Activated CD4-positive, alpha-beta T cell treated with anti-CD3 and anti-CD28 coated beads, Interleukin-2, amount 10 ng/mL, durations not matched to agents 24 days and 14 days (primary cell): ENCODE results near the gene STK40. TPM values are rescaled to one million over a fixed set of nuclear protein-coding genes. Genes with fewer than 3 reads are reported as not detected.

Source experiments
- DNase-seq: peaks from one replicate; pipeline ENCODE4 v3.0.0; 2022
- H3K27ac Mint-ChIP-seq: one replicate; pipeline ENCODE4 v1.8.0; 2022; ENCODE audit warnings: mild to moderate bottlenecking, mixed read lengths
- H3K27me3 Mint-ChIP-seq: one replicate; pipeline ENCODE4 v1.8.0; 2022; ENCODE audit warnings: mixed read lengths
- H3K36me3 Mint-ChIP-seq: one replicate; pipeline ENCODE4 v1.8.0; 2022; ENCODE audit warnings: low read depth, mild to moderate bottlenecking, mixed read lengths
- H3K4me1 Mint-ChIP-seq: one replicate; pipeline ENCODE4 v1.8.0; 2021; ENCODE audit warnings: mixed read lengths
- H3K4me3 Mint-ChIP-seq: one replicate; pipeline ENCODE4 v1.8.0; 2022; ENCODE audit warnings: mild to moderate bottlenecking, moderate library complexity, mixed read lengths
- H3K9me3 Mint-ChIP-seq: one replicate; pipeline ENCODE4 v1.8.0; 2021; ENCODE audit warnings: mixed read lengths
- intact Hi-C: fragments of 100-400 bp; cut with micrococcal nuclease; formaldehyde crosslinking; loops from one replicate; pipeline ENCODE4 v1.15.1; 2023
- total RNA-seq: library from RNA; stranded (reverse); gene quantifications from 2 replicates; pipeline ENCODE4 v1.2.3, GENCODE V29; 2022

STK40 gene
- total RNA-seq, 1 donor from 2014 or later = 40.6 TPM

DNA sequence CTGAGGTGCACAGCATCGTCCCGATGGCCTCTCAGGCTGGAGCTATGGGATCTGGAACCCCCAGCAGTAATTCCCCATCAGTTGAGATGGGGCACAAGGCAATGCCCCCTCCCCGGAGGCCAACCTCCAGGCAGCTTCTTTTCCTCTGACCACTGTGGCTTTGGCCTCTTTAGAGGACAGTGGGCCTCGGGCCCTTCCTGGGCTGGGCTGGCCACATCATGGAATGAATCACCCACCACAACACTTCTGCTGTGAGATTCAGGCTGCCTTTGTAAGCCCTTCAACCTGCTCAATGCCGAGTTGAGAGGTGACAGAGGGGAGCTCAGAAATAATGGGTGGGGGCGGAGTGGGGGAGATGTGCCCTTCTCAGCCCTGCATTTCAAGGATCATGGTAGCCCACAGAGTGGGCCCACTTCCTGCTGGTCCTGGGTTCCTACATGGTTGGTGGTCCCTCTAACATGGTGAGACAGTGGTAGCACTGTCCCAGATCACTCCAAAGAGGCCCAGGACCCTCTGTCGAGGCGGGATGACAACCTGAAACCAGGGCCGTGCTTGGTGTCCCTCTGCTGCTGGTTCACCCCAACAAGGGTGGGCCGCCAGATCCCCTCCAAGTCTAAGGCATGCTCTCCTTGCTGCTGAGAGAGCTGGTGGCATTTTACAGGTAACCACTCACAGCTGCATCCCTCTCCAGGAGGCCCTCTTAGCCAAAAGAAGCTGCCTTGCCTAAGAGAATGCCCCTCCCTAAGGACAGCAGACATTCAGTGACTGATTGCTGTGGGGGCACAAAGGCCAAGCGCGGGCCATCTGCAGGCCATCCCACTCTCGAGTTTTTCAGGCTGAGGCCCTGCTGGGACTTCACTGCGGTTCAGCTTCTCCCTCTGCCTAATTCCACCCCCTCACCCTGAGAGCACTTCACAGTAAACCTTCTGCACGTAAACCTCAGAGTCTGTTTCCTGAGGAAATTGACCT, 32.5 kb downstream of the STK40 start:
- no peak for DNase-seq
- Mint-ChIP-seq H3K27me3 (no peaks in the 10 kb centered on the region), H3K4me1 (peaks cover 23% of the 10 kb centered on the region), H3K4me3 (no peak overlapping the region), H3K9me3 (no peaks in the 10 kb centered on the region), H3K36me3 (peaks cover 41% of the 10 kb centered on the region), H3K27ac (no peak overlapping the region)
- intact Hi-C loops = no loop called here

GRCh38 chr1:36352125-36352909, 33.4 kb downstream of the STK40 start:
- no peak overlapping the region for H3K4me3 Mint-ChIP-seq
- intact Hi-C loops = no loop called here
- no peak for DNase-seq
- H3K4me1 Mint-ChIP-seq = peaks cover 23% of the 10 kb centered on the region
- peaks cover 41% of the 10 kb centered on the region for H3K36me3 Mint-ChIP-seq
- no peaks in the 10 kb centered on the region for H3K27me3 Mint-ChIP-seq
- no peaks in the 10 kb centered on the region for H3K9me3 Mint-ChIP-seq
- peak overlapping the region; percentile 59 for H3K27ac Mint-ChIP-seq

- intact Hi-C loops = no loop called here
- H3K4me1 Mint-ChIP-seq = peaks cover 23% of the 10 kb centered on the region
- H3K9me3 Mint-ChIP-seq = no peaks in the 10 kb centered on the region
- H3K36me3 Mint-ChIP-seq = peaks cover 43% of the 10 kb centered on the region
- H3K4me3 Mint-ChIP-seq = no peak overlapping the region
- DNase-seq = no peak
- peak overlapping the region; percentile 29 for H3K27ac Mint-ChIP-seq
- H3K27me3 Mint-ChIP-seq = no peaks in the 10 kb centered on the region
Observed at GRCh38 chr1:36351227-36351977, 34.3 kb downstream of the STK40 start.

GRCh38 chr1:36350659-36351226, 35.0 kb downstream of the STK40 start:
- Mint-ChIP-seq H3K4me3 (peak overlapping the region; percentile 22), H3K4me1 (peaks cover 23% of the 10 kb centered on the region), H3K27ac (peak overlapping the region; percentile 62), H3K27me3 (no peaks in the 10 kb centered on the region), H3K9me3 (no peaks in the 10 kb centered on the region), H3K36me3 (peaks cover 41% of the 10 kb centered on the region)
- peak; percentile 78 for DNase-seq
- intact Hi-C loops = no loop called here

DNA sequence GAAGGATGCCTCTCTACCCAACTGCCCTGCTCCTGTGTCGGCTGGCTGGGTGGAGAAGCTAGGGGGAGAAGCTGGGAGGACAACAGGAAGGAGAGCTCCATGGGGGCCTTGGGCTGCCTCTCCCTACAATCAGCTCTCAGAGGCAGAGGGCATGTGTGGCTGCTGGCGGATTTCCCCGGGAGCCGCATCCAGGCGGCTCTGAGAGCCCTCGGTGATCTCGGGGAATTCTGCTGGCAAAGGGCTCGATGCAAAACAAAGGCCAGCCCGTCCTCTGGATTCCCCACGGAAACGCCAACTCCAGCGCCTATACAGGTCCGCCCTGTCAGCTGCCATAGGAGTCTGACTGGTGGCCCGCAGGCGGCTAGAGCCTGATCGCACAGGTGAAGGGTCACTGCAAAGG, 35.9 kb downstream of the STK40 start:
- H3K4me3 Mint-ChIP-seq = no peak overlapping the region
- intact Hi-C loops = no loop called here
- H3K4me1 Mint-ChIP-seq = peaks cover 21% of the 10 kb centered on the region
- no peak for DNase-seq
- no peak overlapping the region for H3K27ac Mint-ChIP-seq
- no peaks in the 10 kb centered on the region for H3K27me3 Mint-ChIP-seq
- peaks cover 45% of the 10 kb centered on the region for H3K36me3 Mint-ChIP-seq
- no peaks in the 10 kb centered on the region for H3K9me3 Mint-ChIP-seq

- H3K4me1 Mint-ChIP-seq = peaks cover 21% of the 10 kb centered on the region
- H3K9me3 Mint-ChIP-seq = no peaks in the 10 kb centered on the region
- peaks cover 45% of the 10 kb centered on the region for H3K36me3 Mint-ChIP-seq
- no peak for DNase-seq
- no peak overlapping the region for H3K27ac Mint-ChIP-seq
- H3K4me3 Mint-ChIP-seq = no peak overlapping the region
- intact Hi-C loops = no loop called here
- no peaks in the 10 kb centered on the region for H3K27me3 Mint-ChIP-seq
Observed at GRCh38 chr1:36349241-36349671, 36.5 kb downstream of the STK40 start.

GRCh38 chr1:36346741-36347370, 38.9 kb downstream of the STK40 start:
- DNase-seq = no peak
- H3K27ac Mint-ChIP-seq = no peak overlapping the region
- intact Hi-C loops = no loop called here
- no peaks in the 10 kb centered on the region for H3K27me3 Mint-ChIP-seq
- H3K4me3 Mint-ChIP-seq = no peak overlapping the region
- H3K36me3 Mint-ChIP-seq = peaks cover 34% of the 10 kb centered on the region
- peaks cover 16% of the 10 kb centered on the region for H3K4me1 Mint-ChIP-seq
- H3K9me3 Mint-ChIP-seq = no peaks in the 10 kb centered on the region

GRCh38 chr1:36345353-36345752, 40.4 kb downstream of the STK40 start:
- peaks cover 34% of the 10 kb centered on the region for H3K36me3 Mint-ChIP-seq

GRCh38 chr1:36344395-36344680, 41.4 kb downstream of the STK40 start:
- H3K27me3 Mint-ChIP-seq = no peaks in the 10 kb centered on the region
- H3K4me1 Mint-ChIP-seq = peaks cover 2% of the 10 kb centered on the region
- no peaks in the 10 kb centered on the region for H3K9me3 Mint-ChIP-seq
- H3K4me3 Mint-ChIP-seq = no peak overlapping the region
- H3K27ac Mint-ChIP-seq = no peak overlapping the region
- intact Hi-C loops = no loop called here
- DNase-seq = no peak
- peaks cover 35% of the 10 kb centered on the region for H3K36me3 Mint-ChIP-seq

More at GRCh38 chr1:36345353-36345752, 40.4 kb downstream of the STK40 start:
- DNase-seq = no peak
- Mint-ChIP-seq H3K4me1 (peaks cover 4% of the 10 kb centered on the region), H3K4me3 (no peak overlapping the region), H3K9me3 (no peaks in the 10 kb centered on the region), H3K27me3 (no peaks in the 10 kb centered on the region), H3K27ac (no peak overlapping the region)
- intact Hi-C loops = no loop called here

DNA sequence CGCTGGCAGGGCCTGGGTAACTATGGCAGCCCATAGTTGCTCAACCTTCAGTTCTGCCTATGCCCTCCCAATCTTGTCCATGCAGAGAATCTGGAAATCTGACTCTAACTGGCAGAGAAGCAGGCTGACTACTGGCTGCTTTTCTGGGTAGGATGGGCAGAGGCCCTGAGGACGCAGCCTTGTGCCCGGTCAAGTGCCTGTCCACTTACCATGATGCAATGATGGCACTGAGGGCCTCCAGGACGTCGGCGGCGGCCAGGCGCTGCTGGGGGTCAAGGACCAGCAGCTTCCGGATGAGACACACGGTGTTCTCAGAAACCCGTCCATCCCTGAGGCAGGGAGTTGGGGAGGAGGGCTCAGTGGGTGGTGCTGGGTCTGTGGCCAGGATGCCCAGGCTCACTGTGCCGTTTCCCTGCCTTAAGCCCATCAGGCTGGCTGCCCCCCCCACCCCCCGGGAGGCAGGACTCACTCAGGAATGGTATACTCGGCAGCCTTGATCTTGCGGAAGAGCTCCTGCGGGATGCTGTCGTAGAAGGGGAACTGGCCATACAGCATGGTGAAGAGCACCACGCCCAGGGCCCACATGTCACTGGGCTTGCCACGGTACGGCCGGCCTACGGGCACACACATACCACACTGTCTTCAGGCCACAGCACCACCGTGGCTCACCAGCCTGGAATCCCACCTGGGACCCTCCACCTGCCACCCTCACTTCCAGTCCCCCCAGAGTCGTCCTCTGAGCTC, 41.9 kb downstream of the STK40 start:
- Mint-ChIP-seq H3K4me3 (no peak overlapping the region), H3K4me1 (peaks cover 7% of the 10 kb centered on the region), H3K36me3 (peaks cover 39% of the 10 kb centered on the region), H3K9me3 (no peaks in the 10 kb centered on the region), H3K27me3 (no peaks in the 10 kb centered on the region), H3K27ac (no peak overlapping the region)
- no peak for DNase-seq
- intact Hi-C loops = loop anchor here (2.0 kb wide), 1 partner anchor 25 kb away; no protein-coding TSS in a partner anchor

DNA sequence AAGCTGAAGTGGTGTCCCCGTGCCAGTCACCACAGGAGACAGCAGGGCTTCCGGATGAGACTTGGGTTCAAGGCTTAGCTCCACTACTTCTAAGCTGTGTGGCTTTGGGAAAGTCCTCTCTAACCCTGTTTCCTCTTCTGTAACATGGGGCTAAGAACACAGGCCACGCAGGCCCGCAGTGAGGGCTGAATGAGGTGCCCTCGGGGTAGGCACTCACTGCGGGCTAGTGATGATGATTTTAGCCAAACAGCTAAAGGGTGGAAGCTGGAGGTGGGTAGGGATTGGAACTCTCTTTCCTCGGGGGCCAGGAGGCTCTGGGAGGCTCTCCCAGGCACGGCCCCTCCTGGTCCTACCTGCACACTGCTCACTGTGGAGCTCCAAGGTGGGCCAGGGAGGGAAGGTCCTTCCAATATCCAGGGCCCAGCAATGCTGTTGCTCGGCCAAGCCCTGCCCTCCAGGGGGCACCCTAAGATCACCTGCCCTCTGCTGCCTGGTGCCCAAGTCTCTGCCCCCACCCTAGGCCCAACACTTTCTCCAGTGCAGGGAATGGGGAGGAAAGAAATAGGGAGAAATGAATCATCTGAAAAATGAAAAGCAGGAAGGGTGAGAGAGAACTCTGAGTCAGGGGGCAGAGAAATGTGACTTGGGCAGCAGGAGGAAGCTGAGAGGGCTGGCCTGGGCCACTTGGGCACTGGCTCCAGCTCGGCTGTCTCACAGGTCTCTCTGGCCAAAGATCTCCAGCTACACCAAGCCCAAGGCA, 43.1 kb downstream of the STK40 start:
- Mint-ChIP-seq H3K27me3 (no peaks in the 10 kb centered on the region), H3K9me3 (no peaks in the 10 kb centered on the region), H3K4me1 (peaks cover 12% of the 10 kb centered on the region), H3K36me3 (peaks cover 32% of the 10 kb centered on the region), H3K27ac (peak overlapping the region; percentile 74), H3K4me3 (no peak overlapping the region)
- peak; percentile 88 for DNase-seq
- intact Hi-C loops = loop anchor here (1.0 to 2.0 kb wide), 2 partner anchors 26 to 79 kb away; no protein-coding TSS in a partner anchor
